ENCODE data around the gene FLYWCH1. TPM values are rescaled to one million over a fixed set of nuclear protein-coding genes. Genes with fewer than 3 reads are reported as not detected.
A peak's percentile ranks its signal among the peaks of the same experiment; 100 is the strongest.

FLYWCH1 gene
- total and polyA plus RNA-seq, 9 of the 15 experiments (the other 6 are each of a cell fraction or from before 2014, with no cell fraction given), result 0.18 to 33.6 (median 11.3) TPM

DNA sequence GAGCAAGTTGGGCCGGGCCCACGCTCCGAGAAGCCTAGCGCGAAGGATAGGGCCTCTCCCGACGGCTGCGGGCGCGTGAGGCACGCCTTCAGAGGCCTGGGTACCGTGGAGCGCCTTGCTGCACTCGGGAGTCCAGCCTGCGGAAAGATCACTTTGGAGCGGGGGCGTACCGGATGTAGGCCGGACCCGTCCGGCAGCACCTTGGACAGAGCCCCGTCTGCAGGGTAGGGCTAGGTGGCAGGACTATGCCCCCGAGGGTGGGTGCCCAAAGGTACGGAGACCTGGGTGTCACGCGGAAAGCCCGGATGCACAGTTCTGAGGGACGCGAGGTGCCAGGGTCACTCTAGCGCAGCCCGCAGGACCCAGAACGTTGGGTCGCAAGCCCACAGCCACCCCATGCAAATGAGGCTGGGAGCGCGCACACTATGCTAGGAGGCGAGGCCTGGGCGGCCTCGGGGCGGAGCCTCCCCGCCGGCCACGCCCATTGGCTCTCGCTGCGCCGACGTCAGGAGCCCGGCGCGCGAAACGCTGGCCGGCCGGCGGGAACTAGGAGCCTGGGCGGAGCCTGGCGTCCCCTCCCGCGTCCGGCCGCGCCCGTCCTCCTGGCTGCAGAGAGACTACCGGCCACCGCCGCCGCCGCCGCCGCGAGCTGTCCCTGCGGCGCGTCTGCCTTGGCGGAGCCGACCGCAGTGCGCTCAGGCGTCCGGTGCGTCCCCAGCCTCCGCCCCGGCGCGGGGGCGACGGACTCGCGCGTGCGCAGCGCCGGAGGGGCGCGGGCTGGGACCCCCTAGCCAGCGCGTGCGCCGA, 57.2 kb downstream of the FLYWCH1 start, which contains the start of gene PAQR4 (continued):
- TF ChIP-seq, protein P1, sequence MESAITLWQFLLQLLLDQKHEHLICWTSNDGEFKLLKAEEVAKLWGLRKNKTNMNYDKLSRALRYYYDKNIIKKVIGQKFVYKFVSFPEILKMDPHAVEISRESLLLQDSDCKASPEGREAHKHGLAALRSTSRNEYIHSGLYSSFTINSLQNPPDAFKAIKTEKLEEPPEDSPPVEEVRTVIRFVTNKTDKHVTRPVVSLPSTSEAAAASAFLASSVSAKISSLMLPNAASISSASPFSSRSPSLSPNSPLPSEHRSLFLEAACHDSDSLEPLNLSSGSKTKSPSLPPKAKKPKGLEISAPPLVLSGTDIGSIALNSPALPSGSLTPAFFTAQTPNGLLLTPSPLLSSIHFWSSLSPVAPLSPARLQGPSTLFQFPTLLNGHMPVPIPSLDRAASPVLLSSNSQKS (CRISPR knock-in tag; IDR thresholded peaks at IDR 0.05), result no peak
- TF ChIP-seq RBM25 (IDR thresholded peaks at IDR 0.05; ENCODE audit: low read depth, low read length, severe bottlenecking) (no peak), PTRF (tag; IDR thresholded peaks at IDR 0.05) (no peak), ZNF140 (CRISPR knock-in tag; IDR thresholded peaks at IDR 0.05) (no peak), CREBBP (IDR thresholded peaks at IDR 0.05; ENCODE audit: low read depth, low read length) (no peak), TBL1XR1 (IDR thresholded peaks at IDR 0.05; ENCODE audit: low read length in 2 of 2) (no peak), ZNF561 (CRISPR knock-in tag; conservative IDR thresholded peaks at IDR 0.05) (no peak), PTTG1 (tag; IDR thresholded peaks at IDR 0.05; ENCODE audit: low read depth) (no peak), ZNF507 (tag; conservative IDR thresholded peaks at IDR 0.05) (no peak), NR0B1 (IDR thresholded peaks at IDR 0.05; ENCODE audit: partially characterized antibody) (no peak), ZKSCAN3 (CRISPR knock-in tag; IDR thresholded peaks at IDR 0.05) (no peak), HMGN3 (IDR thresholded peaks at IDR 0.05; ENCODE audit: borderline replicate concordance, extremely low read depth, insufficient read length, low read depth, low read length) (peak; percentile 92), PKNOX1 (IDR thresholded peaks at IDR 0.05) (no peak), HIVEP1 (CRISPR knock-in tag; IDR thresholded peaks at IDR 0.05) (peak; percentile 67; the same call in 1 of the 2 replicates), PHTF2 (CRISPR knock-in tag; IDR thresholded peaks at IDR 0.05) (no peak), CEBPG (CRISPR knock-in tag; IDR thresholded peaks at IDR 0.05) (no peak), CEBPG (tag; conservative IDR thresholded peaks at IDR 0.05 in 1 of 2, IDR thresholded peaks at IDR 0.05 in 1 of 2) (no peak), MITF (IDR thresholded peaks at IDR 0.05) (0 out of 2 replicates have a peak, but pooled peaks have one; percentile 28), C11orf30 (IDR thresholded peaks at IDR 0.05; ENCODE audit: low read depth) (no peak)
- TF ChIP-seq, protein P2, sequence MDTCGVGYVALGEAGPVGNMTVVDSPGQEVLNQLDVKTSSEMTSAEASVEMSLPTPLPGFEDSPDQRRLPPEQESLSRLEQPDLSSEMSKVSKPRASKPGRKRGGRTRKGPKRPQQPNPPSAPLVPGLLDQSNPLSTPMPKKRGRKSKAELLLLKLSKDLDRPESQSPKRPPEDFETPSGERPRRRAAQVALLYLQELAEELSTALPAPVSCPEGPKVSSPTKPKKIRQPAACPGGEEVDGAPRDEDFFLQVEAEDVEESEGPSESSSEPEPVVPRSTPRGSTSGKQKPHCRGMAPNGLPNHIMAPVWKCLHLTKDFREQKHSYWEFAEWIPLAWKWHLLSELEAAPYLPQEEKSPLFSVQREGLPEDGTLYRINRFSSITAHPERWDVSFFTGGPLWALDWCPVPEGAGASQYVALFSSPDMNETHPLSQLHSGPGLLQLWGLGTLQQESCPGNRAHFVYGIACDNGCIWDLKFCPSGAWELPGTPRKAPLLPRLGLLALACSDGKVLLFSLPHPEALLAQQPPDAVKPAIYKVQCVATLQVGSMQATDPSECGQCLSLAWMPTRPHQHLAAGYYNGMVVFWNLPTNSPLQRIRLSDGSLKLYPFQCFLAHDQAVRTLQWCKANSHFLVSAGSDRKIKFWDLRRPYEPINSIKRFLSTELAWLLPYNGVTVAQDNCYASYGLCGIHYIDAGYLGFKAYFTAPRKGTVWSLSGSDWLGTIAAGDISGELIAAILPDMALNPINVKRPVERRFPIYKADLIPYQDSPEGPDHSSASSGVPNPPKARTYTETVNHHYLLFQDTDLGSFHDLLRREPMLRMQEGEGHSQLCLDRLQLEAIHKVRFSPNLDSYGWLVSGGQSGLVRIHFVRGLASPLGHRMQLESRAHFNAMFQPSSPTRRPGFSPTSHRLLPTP (IDR thresholded peaks at IDR 0.05; ENCODE audit: borderline replicate concordance, extremely low read depth, insufficient read length), result no peak

All from K562 (cell line).